ENCODE measurements around the gene PHLDB2.

- TF ChIP-seq REST (IDR thresholded peaks at IDR 0.05) (no peak), NR3C1 (IDR thresholded peaks at IDR 0.05) (no peak), CTCF (IDR thresholded peaks at IDR 0.05) (no peak), HOXA7 (CRISPR knock-in tag; IDR thresholded peaks at IDR 0.05) (no peak)
Measured at GRCh38 chr3:111947231-111947630, 88.2 kb downstream of the PHLDB2 start.
